ENCODE data around the gene PEX11A.

The PEX11A gene

GRCh38 chr15:89631902-89632264 lies 58.7 kb downstream of the PEX11A start:
- H3K9me3 ChIP-seq (ENCODE audit: control insufficient read depth, low read length): no peaks in the 10 kb centered on the region
- H3K4me1 ChIP-seq (ENCODE audit: control insufficient read depth, insufficient read depth, low read length): no peaks in the 10 kb centered on the region
- no peaks in the 10 kb centered on the region for H3K27me3 ChIP-seq (ENCODE audit: control insufficient read depth, insufficient read depth, low read length)
- H3K9ac ChIP-seq (ENCODE audit: low read length): no peak overlapping the region
- H3K36me3 ChIP-seq (ENCODE audit: control insufficient read depth, insufficient read depth, low read length): no peaks in the 10 kb centered on the region
- H3K4me3 ChIP-seq (ENCODE audit: low read length): no peak overlapping the region
